SK-N-SH treated with all-trans-retinoic acid at 6 μM for 48 hours (cell line): ENCODE measurements around the gene MDFIC.

Experiments
- BACH2 ChIP-seq: fragments of 250-450 bp; sonication (Bioruptor Pico); IDR thresholded peaks from 2 replicates; pipeline ENCODE4 v1.9.0; 2021; ENCODE audit warnings: mild to moderate bottlenecking, borderline replicate concordance
- CREB5 ChIP-seq: fragments of 250-450 bp; sonication (Bioruptor Pico); IDR thresholded peaks from 2 replicates; pipeline ENCODE4 v1.5.1; 2020; ENCODE audit warnings: low read depth, mild to moderate bottlenecking, moderate library complexity
- CSDC2 ChIP-seq: fragments of 250-450 bp; sonication (Bioruptor Pico); IDR thresholded peaks from 2 replicates; pipeline ENCODE4 v1.5.0; 2020; ENCODE audit warnings: mild to moderate bottlenecking, moderate library complexity
- ESRRG ChIP-seq: fragments of 250-450 bp; sonication (Bioruptor Pico); IDR thresholded peaks from 2 replicates; pipeline ENCODE4 v1.6.1; 2021; ENCODE audit warnings: mild to moderate bottlenecking
- OSR1 ChIP-seq: fragments of 250-450 bp; sonication (Bioruptor Pico); IDR thresholded peaks from 2 replicates; pipeline ENCODE4 v1.8.0; 2022; ENCODE audit warnings: moderate library complexity, mild to moderate bottlenecking, inconsistent platforms
- PATZ1 ChIP-seq: fragments of 250-450 bp; sonication (Bioruptor Pico); IDR thresholded peaks from 2 replicates; pipeline ENCODE4 v1.8.0; 2020; ENCODE audit warnings: mild to moderate bottlenecking, moderate library complexity, borderline replicate concordance
- POU6F1 ChIP-seq: fragments of 250-450 bp; sonication (Bioruptor Pico); IDR thresholded peaks from 2 replicates; pipeline ENCODE4 v1.8.0; 2021; ENCODE audit warnings: low read depth, mild to moderate bottlenecking, moderate library complexity, borderline replicate concordance
- SNAI2 ChIP-seq: fragments of 250-450 bp; sonication (Bioruptor Pico); IDR thresholded peaks from 2 replicates; pipeline ENCODE4 v1.5.0; 2020; ENCODE audit warnings: mild to moderate bottlenecking, moderate library complexity
- ZFP30 ChIP-seq: fragments of 450-650 bp; formaldehyde crosslinking; IDR thresholded peaks from 2 replicates; pipeline ENCODE4 v1.5.0; 2022; ENCODE audit warnings: mild to moderate bottlenecking, moderate library complexity
- ZNF565 ChIP-seq: fragments of 450-650 bp; formaldehyde crosslinking; conservative IDR thresholded peaks from 2 replicates; pipeline ENCODE4 v1.5.0; 2020; ENCODE audit warnings: low read depth, mild to moderate bottlenecking, moderate library complexity

- TF ChIP-seq OSR1 (CRISPR knock-in tag) (no peak), CREB5 (CRISPR knock-in tag) (no peak), PATZ1 (CRISPR knock-in tag) (no peak), ZNF565 (CRISPR knock-in tag) (no peak), CSDC2 (CRISPR knock-in tag) (no peak), ESRRG (CRISPR knock-in tag) (no peak), POU6F1 (CRISPR knock-in tag) (no peak), BACH2 (CRISPR knock-in tag) (no peak), SNAI2 (CRISPR knock-in tag) (no peak), ZFP30 (CRISPR knock-in tag) (no peak)
These were observed 88.5 kb downstream of the MDFIC start for GRCh38 chr7:115010441-115010820.
